ENCODE data around the gene DLGAP1.

DLGAP1 gene

GRCh38 chr18:3721771-3722648 is 733.1 kb downstream of the DLGAP1 start:
- no peak for TF ChIP-seq CTCF (IDR thresholded peaks at IDR 0.05)
- no peak for TF ChIP-seq ZFX (IDR thresholded peaks at IDR 0.05; ENCODE audit: borderline replicate concordance)
- H3K27ac ChIP-seq: peak overlapping the region; percentile 65

GRCh38 chr18:3720818-3721545 is 734.1 kb downstream of the DLGAP1 start:
- no peak for TF ChIP-seq CTCF (IDR thresholded peaks at IDR 0.05)
- no peak for TF ChIP-seq ZFX (IDR thresholded peaks at IDR 0.05; ENCODE audit: borderline replicate concordance)
- peak overlapping the region; percentile 65; the same call in 1 of the 2 replicates for H3K27ac ChIP-seq

- no peak overlapping the region for H3K27ac ChIP-seq
- TF ChIP-seq ZFX (IDR thresholded peaks at IDR 0.05; ENCODE audit: borderline replicate concordance) (no peak), CTCF (IDR thresholded peaks at IDR 0.05) (no peak)
Observed at GRCh38 chr18:3720159-3720558, 734.9 kb downstream of the DLGAP1 start.

- no peak for TF ChIP-seq ZFX (IDR thresholded peaks at IDR 0.05; ENCODE audit: borderline replicate concordance)
- TF ChIP-seq CTCF (IDR thresholded peaks at IDR 0.05): no peak
- H3K27ac ChIP-seq: no peak overlapping the region
Observed at GRCh38 chr18:3717376-3718025, 737.6 kb downstream of the DLGAP1 start.

- H3K27ac ChIP-seq: no peak overlapping the region
Observed at GRCh38 chr18:3716116-3716660, 738.9 kb downstream of the DLGAP1 start.

More at GRCh38 chr18:3716116-3716660, 738.9 kb downstream of the DLGAP1 start:
- no peak for TF ChIP-seq CTCF (IDR thresholded peaks at IDR 0.05)
- no peak for TF ChIP-seq ZFX (IDR thresholded peaks at IDR 0.05; ENCODE audit: borderline replicate concordance)
